Transverse colon (tissue), 4 donors: Measurements from ENCODE around the gene ZNF496. TPM values are rescaled to one million over a fixed set of nuclear protein-coding genes. Genes with fewer than 3 reads are reported as not detected.

ENCODE experiments used
- DNase-seq: peaks from one replicate; pipeline ENCODE4 v3.0.0-alpha.2; 2019
- H3K27ac ChIP-seq, 4 donors: fragments of 200-600 bp; sonication (generic); 2 replicates each; pipeline ENCODE4 v1.5.1; 2016 to 2018; ENCODE audit warnings: inconsistent platforms in 4 of 4
- H3K27me3 ChIP-seq: fragments of 200-600 bp; sonication (generic); 2 replicates; pipeline ENCODE4 v1.5.1; 2017; ENCODE audit warnings: inconsistent platforms
- H3K36me3 ChIP-seq, 4 donors: fragments of 200-600 bp; sonication (generic); 2 replicates each; pipeline ENCODE4 v1.5.1; 2017 to 2019; ENCODE audit warnings: inconsistent platforms in 4 of 4
- H3K4me1 ChIP-seq, 4 donors: fragments of 200-600 bp; sonication (generic); 2 replicates each; pipeline ENCODE4 v1.5.1; 2017 to 2020; ENCODE audit warnings: inconsistent platforms in 4 of 4
- H3K4me3 ChIP-seq, 4 donors: fragments of 200-600 bp; sonication (generic); 1 replicate in 1 of 4; 2 replicates in 3 of 4; pipeline versions ENCODE4 v1.5.1 to v1.6.1; 2017 to 2019; ENCODE audit warnings: inconsistent platforms in 4 of 4
- H3K9me3 ChIP-seq, 2 donors: fragments of 200-600 bp; sonication (generic); 2 replicates each; pipeline ENCODE4 v1.5.1; 2017 to 2019; ENCODE audit warnings: inconsistent platforms in 2 of 2
- EP300 ChIP-seq: sonication (generic); formaldehyde crosslinking; IDR thresholded peaks from one replicate; pipeline ENCODE4 v1.6.1; 2017; ENCODE audit warnings: antibody characterized with exemption, low read depth
- POLR2A ChIP-seq: fragments of 450-650 bp; IDR thresholded peaks from one replicate; pipeline ENCODE4 v1.6.1; 2016; ENCODE audit warnings: antibody characterized with exemption, mild to moderate bottlenecking, moderate library complexity
- POLR2AphosphoS5 ChIP-seq, 3 donors: sonication (generic); formaldehyde crosslinking; IDR thresholded peaks; one replicate each; pipeline ENCODE4 v1.6.1; 2016; ENCODE audit warnings: antibody characterized with exemption in 3 of 3
- WGBS, 2 donors: methylation state at CpG; one replicate each; pipeline ENCODE4 v1.1.5; 2018; ENCODE audit warnings: low coverage in 1 of 2; 5-methylcytosine and 5-hydroxymethylcytosine counted together
- in situ Hi-C, 4 donors: fragments of 200-750 bp; cut with MboI; loops; one replicate each; pipeline versions ENCODE4 v1.15.0 to v1.15.1; 2017; ENCODE audit warnings: low sequenced_read_pairs in 3 of 4, low pct_ligation_motif_present in 1 of 4, low pct_unique_long_range_greater_than_20kb in 1 of 4
- intact Hi-C: fragments of 100-400 bp; cut with DNase I; formaldehyde crosslinking; loops from one replicate; pipeline ENCODE4 v1.15.1; 2023; ENCODE audit warnings: low total_unique reads
- total RNA-seq, 4 donors: library from RNA; depleted of rRNA; stranded (reverse); fragments of >200 nt; gene quantifications; one replicate each; pipeline ENCODE4 v1.1.0, GENCODE V29; 2016
- TF ChIP-seq, protein P1 (sequence below), 5 experiments: fragments of 200-600 bp in 3 of 5; fragments of 450-650 bp in 2 of 5; sonication (generic) in 3 of 5; IDR thresholded peaks; 1 replicate in 2 of 5; 2 replicates in 3 of 5; pipeline ENCODE4 v1.5.1; 2016 to 2017; ENCODE audit warnings: antibody characterized with exemption in 5 of 5, inconsistent platforms in 3 of 5, mild to moderate bottlenecking in 2 of 5, moderate library complexity in 1 of 5

The ZNF496 gene
- total RNA-seq, 4 donors from 2014 or later: 12.4 to 35.8 (median 28.7) TPM

DNA sequence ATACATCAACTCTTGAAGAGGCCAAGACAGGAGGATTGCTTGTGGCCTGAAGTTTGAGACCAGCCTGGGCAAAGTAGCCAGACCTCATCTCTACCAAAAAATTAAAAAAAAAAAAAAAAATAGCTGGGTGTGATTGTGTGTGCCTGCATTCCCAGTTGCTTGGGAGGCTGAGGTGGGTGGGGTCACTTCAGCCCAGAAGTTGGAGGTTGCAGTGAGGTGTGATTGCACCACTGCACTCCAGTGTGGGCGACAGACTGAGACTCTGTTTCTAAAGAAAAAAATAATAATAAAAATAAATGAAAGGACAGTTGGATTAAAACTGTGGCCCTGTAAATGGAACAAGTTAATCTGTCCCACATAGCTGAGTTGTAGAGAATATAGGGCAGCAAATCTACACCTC is 18.9 kb upstream of the ZNF496 start:
- no peak for TF ChIP-seq EP300
- TF ChIP-seq POLR2A: no peak
- TF ChIP-seq, protein P1, sequence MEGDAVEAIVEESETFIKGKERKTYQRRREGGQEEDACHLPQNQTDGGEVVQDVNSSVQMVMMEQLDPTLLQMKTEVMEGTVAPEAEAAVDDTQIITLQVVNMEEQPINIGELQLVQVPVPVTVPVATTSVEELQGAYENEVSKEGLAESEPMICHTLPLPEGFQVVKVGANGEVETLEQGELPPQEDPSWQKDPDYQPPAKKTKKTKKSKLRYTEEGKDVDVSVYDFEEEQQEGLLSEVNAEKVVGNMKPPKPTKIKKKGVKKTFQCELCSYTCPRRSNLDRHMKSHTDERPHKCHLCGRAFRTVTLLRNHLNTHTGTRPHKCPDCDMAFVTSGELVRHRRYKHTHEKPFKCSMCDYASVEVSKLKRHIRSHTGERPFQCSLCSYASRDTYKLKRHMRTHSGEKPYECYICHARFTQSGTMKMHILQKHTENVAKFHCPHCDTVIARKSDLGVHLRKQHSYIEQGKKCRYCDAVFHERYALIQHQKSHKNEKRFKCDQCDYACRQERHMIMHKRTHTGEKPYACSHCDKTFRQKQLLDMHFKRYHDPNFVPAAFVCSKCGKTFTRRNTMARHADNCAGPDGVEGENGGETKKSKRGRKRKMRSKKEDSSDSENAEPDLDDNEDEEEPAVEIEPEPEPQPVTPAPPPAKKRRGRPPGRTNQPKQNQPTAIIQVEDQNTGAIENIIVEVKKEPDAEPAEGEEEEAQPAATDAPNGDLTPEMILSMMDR (IDR thresholded peaks at IDR 0.05): no peak
- TF ChIP-seq POLR2AphosphoS5 (IDR thresholded peaks at IDR 0.05): no peak
- Histone ChIP-seq H3K36me3 (no peaks in the 10 kb centered on the region), H3K9me3 (no peaks in the 10 kb centered on the region), H3K27me3 (peaks cover 5% of the 10 kb centered on the region), H3K4me3 (no peak overlapping the region), H3K4me1 (peaks cover 0 to 5% (median 0%) of the 10 kb centered on the region in 4 donors), H3K27ac (no peak overlapping the region)
- DNase-seq: no peak
- in situ Hi-C loops (no loop called here), intact Hi-C loops (no loop called here)
- WGBS, 2 donors: 81 to 92% methylated on average over 1 of the region's 1 CpG

DNA sequence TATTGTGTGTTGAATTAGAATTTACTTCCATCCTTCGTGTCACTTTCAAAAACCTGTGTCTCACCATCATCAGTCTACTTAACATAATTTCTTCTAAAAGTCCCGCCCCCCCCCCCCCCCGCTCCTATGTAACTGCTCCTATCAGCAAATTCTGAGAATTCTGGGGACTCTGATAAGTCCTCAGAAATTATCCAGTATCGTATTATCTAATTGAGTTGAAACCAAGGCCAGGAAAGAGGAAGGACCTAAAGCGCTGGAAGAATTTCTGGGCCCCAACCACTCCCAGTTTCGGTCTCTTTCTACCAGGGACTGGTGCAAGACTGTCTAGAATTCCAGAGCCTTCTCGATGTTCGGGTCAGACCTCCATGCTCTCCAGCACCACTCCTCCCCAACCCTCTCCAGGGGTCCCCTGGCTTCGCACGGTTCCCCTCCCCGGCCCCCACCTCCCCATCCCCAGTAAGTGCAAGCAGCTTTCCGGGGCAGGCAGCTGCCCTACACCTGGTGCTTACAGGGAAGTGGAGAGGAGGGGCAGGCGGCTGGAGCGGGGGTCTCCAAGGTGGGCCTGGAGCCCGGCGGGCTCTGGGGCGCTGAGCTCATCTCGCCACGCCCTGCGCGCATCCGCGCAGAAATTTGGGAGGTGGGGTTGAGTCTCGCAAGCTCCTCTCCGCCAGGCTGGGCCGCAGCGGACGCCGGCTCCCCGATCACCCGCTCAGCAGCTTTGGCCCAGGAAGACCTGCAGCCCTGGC is 16.0 kb upstream of the ZNF496 start:
- peaks cover 5% of the 10 kb centered on the region for H3K27me3 ChIP-seq
- DNase-seq: no peak
- H3K4me3 ChIP-seq: peak overlapping the region in 2 of 4 donors; percentile 7 to 25
- no peak for TF ChIP-seq POLR2A
- no peak for TF ChIP-seq EP300
- TF ChIP-seq, protein P1 (IDR thresholded peaks at IDR 0.05): no peak
- TF ChIP-seq POLR2AphosphoS5 (IDR thresholded peaks at IDR 0.05): no peak
- H3K27ac ChIP-seq: no peak overlapping the region
- intact Hi-C loops (no loop called here), in situ Hi-C loops (no loop called here)
- 18 to 41% methylated on average over 3 to 24 of the region's 31 CpGs for WGBS, 2 donors
- H3K4me1 ChIP-seq: peaks cover 0 to 5% (median 0%) of the 10 kb centered on the region in 4 donors
- no peaks in the 10 kb centered on the region for H3K36me3 ChIP-seq
- H3K9me3 ChIP-seq: no peaks in the 10 kb centered on the region

DNA sequence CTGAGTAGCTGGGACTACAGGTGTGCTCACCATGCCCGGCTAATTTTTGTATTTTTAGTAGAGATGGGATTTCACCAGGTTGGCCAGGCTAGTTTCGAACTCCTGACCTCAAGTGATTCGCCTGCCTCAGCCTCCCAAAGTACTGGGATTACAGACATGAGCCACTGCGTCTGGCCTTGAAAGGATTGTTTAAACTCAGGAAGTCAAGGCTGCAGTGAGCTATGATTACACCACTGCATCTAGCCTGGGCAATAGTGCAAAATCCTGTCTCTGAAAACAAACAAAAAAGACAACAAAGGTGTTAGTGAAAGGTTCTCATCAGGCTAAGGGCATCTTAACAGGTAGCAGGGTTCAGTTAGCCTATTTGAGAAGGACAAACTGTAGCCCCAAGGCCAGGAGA is 14.2 kb upstream of the ZNF496 start:
- peaks cover 5% of the 10 kb centered on the region for H3K27me3 ChIP-seq
- in situ Hi-C loops: no loop called here
- DNase-seq: no peak
- no peaks in the 10 kb centered on the region for H3K9me3 ChIP-seq
- H3K4me1 ChIP-seq: peaks cover 0 to 5% (median 0%) of the 10 kb centered on the region in 4 donors
- intact Hi-C loops: no loop called here
- WGBS, 2 donors: 81% methylated on average over 4 of the region's 4 CpGs; no CpG with 5 or more reads in 1 of the 2 donors
- TF ChIP-seq EP300 (no peak), POLR2AphosphoS5 (IDR thresholded peaks at IDR 0.05) (no peak)
- TF ChIP-seq, protein P1 (IDR thresholded peaks at IDR 0.05): no peak
- no peaks in the 10 kb centered on the region for H3K36me3 ChIP-seq
- no peak overlapping the region for H3K4me3 ChIP-seq
- H3K27ac ChIP-seq: no peak overlapping the region

DNA sequence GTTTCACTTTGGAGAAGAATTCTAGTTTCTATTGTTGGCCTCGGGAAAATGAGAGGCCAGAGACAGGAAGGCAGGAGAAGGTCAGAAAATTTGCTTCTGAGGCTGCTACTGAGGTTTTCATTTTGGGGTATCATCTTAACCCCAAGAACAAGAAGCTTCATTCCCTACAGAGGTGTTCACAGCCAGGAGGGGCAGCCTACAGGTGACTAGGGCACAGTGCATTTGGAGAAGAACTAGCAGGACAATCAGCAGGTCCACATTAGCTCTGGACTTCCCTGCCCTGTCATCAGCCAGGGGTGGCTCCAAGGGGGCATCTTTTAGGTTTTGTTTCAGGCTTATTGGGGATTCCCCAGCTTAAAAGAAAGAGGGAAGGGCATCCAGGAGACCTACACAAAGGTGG is 12.1 kb upstream of the ZNF496 start:
- 70% methylated on average over 1 of the region's 1 CpG; no CpG with 5 or more reads in 1 of the 2 donors for WGBS, 2 donors
- DNase-seq: no peak
- H3K9me3 ChIP-seq: no peaks in the 10 kb centered on the region
- no peak for TF ChIP-seq POLR2A
- TF ChIP-seq POLR2AphosphoS5 (IDR thresholded peaks at IDR 0.05): no peak
- TF ChIP-seq EP300: no peak
- TF ChIP-seq, protein P1 (IDR thresholded peaks at IDR 0.05): no peak
- H3K4me1 ChIP-seq: peaks cover 0 to 5% (median 0%) of the 10 kb centered on the region in 4 donors
- no peaks in the 10 kb centered on the region for H3K36me3 ChIP-seq
- H3K27me3 ChIP-seq: peaks cover 5% of the 10 kb centered on the region
- in situ Hi-C loops (no loop called here), intact Hi-C loops (no loop called here)
- no peak overlapping the region for H3K4me3 ChIP-seq
- H3K27ac ChIP-seq: no peak overlapping the region
